ENCODE data around the gene PRKCI. TPM values are rescaled to one million over a fixed set of nuclear protein-coding genes. Genes with fewer than 3 reads are reported as not detected.
A peak's percentile ranks its signal among the peaks of the same experiment; 100 is the strongest.

Gene PRKCI
- total and polyA plus RNA-seq, 2 of the 4 experiments (the other 2 are of a cell fraction), result 28.7 to 53.4 TPM

GRCh38 chr3:170344971-170345370 lies 122.7 kb downstream of the PRKCI start:
- ChIA-PET POLR2A (ENCODE audit: unreplicated experiment) (no interaction called here), CTCF (interaction anchor here (0.6 kb wide), 1 partner anchor 159 kb away, joined by 9 read pairs; no protein-coding TSS in a partner anchor)
- H3K23ac ChIP-seq (ENCODE audit: low read depth, low read length), result no peak overlapping the region
- no peaks in the 10 kb centered on the region for H4K20me1 ChIP-seq (ENCODE audit: insufficient read depth, low read length)
- H3K4me3 ChIP-seq (ENCODE audit: insufficient read depth, low read depth, low read length), result no peak overlapping the region
- H2AK9ac ChIP-seq (replicated peaks; ENCODE audit: low read depth, low read length, poor library complexity), result no peak overlapping the region
- H2BK5ac ChIP-seq (ENCODE audit: low read depth, low read length, poor library complexity, severe bottlenecking), result no peak overlapping the region
- H3K9me3 ChIP-seq (ENCODE audit: control insufficient read depth, insufficient read depth, low read length), result no peaks in the 10 kb centered on the region
- H3K27ac ChIP-seq (ENCODE audit: insufficient read depth, low read length), result no peak overlapping the region
- no peaks in the 10 kb centered on the region for H3K36me3 ChIP-seq (ENCODE audit: control insufficient read depth, insufficient read depth, low read length)
- H2BK15ac ChIP-seq (ENCODE audit: low read depth, low read length), result no peak overlapping the region
- no peak overlapping the region for H2AK5ac ChIP-seq (ENCODE audit: low read depth, low read length)
- H3K56ac ChIP-seq (ENCODE audit: extremely low read depth, insufficient read depth, low read length), result no peak overlapping the region
- dilution Hi-C loops (cut with HindIII; ENCODE audit: low sequenced_read_pairs, unreplicated experiment), result no loop called here
- H3K79me1 ChIP-seq (ENCODE audit: low read depth in 1 of 2, low read length in 2 of 2), result no peaks in the 10 kb centered on the region
- H3K18ac ChIP-seq (ENCODE audit: low read depth, low read length), result no peak overlapping the region; the same call in 1 of the 2 replicates
- no peak overlapping the region for H2AFZ ChIP-seq (replicated peaks; ENCODE audit: low read length, poor library complexity)
- no peak overlapping the region for H2BK120ac ChIP-seq (ENCODE audit: low read depth, low read length)
- 0 out of 2 replicates have a peak overlapping the region, but pooled peaks have one; percentile 5 for H3K14ac ChIP-seq (replicated peaks; ENCODE audit: low read depth, low read length)
- ATAC-seq (ENCODE audit: low read depth), result no peak
- no peak overlapping the region for H4K91ac ChIP-seq (ENCODE audit: insufficient read depth, low read depth, low read length)
- H3K27me3 ChIP-seq (ENCODE audit: control insufficient read depth, insufficient read depth, low read length), result no peaks in the 10 kb centered on the region
- TF ChIP-seq MAFK (IDR thresholded peaks at IDR 0.05; ENCODE audit: low read depth, low read length) (0 out of 2 replicates have a peak, but pooled peaks have one; percentile 7), NFE2L2 (IDR thresholded peaks at IDR 0.05; ENCODE audit: low read depth, low read length) (peak; percentile 73), ELK1 (IDR thresholded peaks at IDR 0.05; ENCODE audit: borderline replicate concordance, low read depth, low read length) (no peak)
- H3K9ac ChIP-seq (ENCODE audit: low read depth, low read length), result no peak overlapping the region
- H4K8ac ChIP-seq (ENCODE audit: low read depth in 2 of 2, low read length in 2 of 2), result peak overlapping the region in 1 of 2 experiments; percentile 32; a peak in 1 of 4 replicates
- no peak overlapping the region for H2BK20ac ChIP-seq (ENCODE audit: low read depth, low read length)
- BruUV-seq (replicated peaks), result no TSS peak
- DNase-seq, result peak; percentile 54
- no peaks in the 10 kb centered on the region for H3K9me1 ChIP-seq (ENCODE audit: insufficient read depth, low read length)
- WGBS, 2 experiments (ENCODE audit: extremely low coverage in 2 of 2, insufficient read length in 1 of 2), result no CpG with 5 or more reads among the region's 4 CpGs
- intact Hi-C loops (cut with micrococcal nuclease), result no loop called here
- no peak overlapping the region for H3K4ac ChIP-seq (ENCODE audit: low read depth, low read length)
- H3K4me2 ChIP-seq (ENCODE audit: low read depth, low read length), result no peak overlapping the region
- 0 out of 2 replicates have a peak, but pooled peaks cover 2% of the 10 kb centered on the region for H3K4me1 ChIP-seq (ENCODE audit: control insufficient read depth, insufficient read depth, low read length)
- H4K5ac ChIP-seq (ENCODE audit: low read depth, low read length), result peak overlapping the region; percentile 53; the same call in 1 of the 2 replicates
- in situ Hi-C loops (cut with MboI; ENCODE audit: low sequenced_read_pairs), result no loop called here
